ENCODE results near the gene KDM4C.
"Not testable (repeated sequence)": the region's sequence is repeated elsewhere in the genome, so short reads cannot be mapped to it uniquely, and the experiment has no call there.

Gene KDM4C

DNA sequence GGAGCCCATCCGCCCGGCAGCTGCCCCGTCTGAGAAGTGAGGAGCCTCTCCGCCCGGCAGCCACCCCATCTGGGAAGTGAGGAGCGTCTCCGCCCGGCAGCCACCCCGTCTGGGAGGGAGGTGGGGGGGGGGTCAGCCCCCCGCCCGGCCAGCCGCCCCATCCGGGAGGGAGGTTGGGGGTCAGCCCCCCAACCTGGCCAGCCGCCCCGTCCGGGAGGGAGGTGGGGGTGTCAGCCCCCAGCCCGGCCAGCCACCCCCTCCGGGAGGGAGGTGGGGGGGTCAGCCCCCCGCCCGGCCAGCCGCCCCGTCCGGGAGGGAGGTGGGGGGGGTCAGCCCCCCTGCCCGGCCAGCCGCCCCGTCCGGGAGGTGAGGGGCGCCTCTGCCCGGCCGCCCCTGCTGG is 49.9 kb downstream of the KDM4C start:
- not testable (repeated sequence) for DNase-seq (ENCODE audit: low read depth)

DNA sequence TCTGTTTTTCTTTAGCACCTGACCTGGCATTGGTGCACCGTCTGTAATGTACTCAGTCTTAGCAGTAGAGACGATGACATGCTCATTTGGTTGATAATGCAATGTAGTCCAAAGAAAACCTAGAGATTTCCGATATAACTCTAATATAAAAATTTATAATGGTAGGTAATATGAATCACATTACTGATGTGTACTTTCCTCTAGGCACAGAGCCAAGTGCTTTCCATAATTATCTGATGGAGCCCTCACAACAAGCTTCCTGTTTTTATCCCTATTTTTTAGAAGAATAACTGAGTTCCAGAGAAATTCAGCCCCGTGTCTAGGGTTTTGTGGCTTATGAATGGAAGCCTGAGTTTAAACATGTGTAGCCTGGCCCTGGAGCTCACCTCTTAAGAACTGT is 53.7 kb downstream of the KDM4C start:
- no peak for DNase-seq (ENCODE audit: low read depth)

DNA sequence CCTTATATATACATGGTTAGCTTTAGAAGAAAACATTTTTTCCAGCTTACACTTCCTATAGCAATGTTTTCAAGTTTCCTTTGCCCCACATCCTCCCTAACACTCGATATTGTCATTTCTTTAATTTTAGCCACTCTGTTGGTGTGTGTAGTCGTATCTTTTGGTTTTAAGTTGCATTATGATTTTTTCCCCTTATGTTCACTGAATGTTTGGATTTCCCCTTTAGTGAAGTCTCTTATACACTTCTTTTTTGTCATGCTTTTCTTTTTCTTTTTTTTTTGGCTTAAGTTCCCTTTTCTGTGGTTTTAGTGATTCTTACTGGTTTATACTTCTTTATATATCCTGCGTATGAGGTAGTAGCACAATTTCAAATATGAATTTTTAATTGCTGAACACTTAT is 58.8 kb downstream of the KDM4C start:
- no peak for DNase-seq (ENCODE audit: low read depth)

DNA sequence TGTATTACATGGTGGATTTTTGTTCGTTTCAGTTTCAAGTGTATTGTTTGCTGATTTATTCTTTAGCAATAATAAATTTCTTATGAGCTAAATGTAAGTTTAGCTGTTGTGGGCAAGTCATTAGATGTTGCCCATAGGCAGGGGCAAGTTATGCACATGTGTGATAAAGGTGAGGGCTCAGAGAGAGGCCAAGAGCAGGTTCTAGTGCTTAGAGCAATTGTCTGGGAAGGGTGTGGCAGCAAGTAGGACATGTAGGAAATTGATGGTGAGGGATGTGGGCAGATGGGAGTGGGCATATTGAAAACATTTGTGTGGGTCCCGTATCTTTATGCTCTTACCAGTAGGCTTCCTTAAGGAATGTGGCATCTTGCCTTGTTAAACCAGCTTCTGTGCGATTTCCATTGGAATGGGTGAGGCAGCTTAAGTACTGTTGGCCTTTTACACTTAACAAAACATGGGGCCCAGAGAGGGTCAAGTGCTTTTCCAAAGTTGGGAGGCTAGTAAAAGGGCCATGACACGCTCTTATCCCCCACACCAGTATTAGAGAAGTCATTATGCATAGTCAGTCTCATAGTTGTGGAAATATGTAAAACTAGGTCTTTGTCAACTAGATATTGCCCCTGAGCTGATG is 60.6 kb downstream of the KDM4C start:
- no peak for DNase-seq (ENCODE audit: low read depth)

DNA sequence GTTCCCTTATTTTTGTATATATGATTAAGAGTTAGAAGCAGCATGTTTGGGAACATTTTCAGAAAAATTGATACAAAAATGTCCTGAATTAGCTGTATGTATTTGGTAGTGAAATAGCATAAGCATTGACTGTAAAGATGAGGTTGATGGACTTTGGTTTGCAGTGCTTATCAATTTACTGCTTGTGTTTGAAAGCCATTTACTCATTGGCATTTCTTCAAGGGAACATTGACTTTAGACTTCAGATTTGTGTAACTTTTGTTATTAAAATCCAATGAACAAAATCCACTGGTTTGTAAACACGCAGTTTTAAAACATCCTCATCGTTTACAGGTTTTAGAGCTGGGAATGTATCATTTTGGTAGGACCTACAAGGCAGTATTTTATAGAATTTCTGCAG is 61.3 kb downstream of the KDM4C start:
- no peak for DNase-seq (ENCODE audit: low read depth)

DNA sequence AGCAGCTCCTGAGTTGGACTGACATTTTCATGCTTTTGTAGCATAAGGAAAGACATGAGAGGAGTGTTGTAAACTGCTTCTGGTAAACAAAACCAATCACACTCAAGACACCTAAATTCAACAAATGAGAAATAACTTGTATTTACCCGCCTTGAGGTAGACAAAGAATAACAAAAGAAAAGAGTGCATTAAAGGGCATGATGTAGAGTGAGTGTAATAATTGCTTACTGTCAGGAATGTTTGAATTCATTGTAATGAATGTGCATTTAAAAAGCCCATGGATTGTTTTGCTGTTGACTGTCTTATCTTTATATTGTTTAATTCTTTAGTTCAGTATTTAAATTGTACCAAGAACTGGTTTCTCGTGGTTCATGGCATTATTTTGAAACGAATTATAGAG is 61.8 kb downstream of the KDM4C start:
- DNase-seq (ENCODE audit: low read depth) = no peak

DNA sequence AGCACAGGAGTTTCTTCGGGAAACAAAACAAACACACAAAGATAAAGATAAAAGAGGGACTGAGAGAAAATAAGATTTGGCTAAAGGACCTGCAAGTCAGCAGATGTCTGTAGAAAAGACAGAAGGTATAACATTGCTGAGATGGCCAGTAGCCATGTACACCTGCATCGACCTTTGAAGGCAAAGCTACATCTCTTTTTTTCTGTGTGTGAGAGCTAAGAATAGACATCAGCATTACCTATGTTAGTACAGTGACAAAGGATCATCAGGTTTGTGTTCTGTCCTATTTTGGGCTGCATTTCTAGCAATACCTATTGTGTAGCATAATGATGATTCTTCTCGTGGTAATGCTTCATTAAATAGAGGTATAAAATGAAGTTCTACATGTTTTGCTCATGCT is 64.9 kb downstream of the KDM4C start:
- DNase-seq (ENCODE audit: low read depth) = no peak

DNA sequence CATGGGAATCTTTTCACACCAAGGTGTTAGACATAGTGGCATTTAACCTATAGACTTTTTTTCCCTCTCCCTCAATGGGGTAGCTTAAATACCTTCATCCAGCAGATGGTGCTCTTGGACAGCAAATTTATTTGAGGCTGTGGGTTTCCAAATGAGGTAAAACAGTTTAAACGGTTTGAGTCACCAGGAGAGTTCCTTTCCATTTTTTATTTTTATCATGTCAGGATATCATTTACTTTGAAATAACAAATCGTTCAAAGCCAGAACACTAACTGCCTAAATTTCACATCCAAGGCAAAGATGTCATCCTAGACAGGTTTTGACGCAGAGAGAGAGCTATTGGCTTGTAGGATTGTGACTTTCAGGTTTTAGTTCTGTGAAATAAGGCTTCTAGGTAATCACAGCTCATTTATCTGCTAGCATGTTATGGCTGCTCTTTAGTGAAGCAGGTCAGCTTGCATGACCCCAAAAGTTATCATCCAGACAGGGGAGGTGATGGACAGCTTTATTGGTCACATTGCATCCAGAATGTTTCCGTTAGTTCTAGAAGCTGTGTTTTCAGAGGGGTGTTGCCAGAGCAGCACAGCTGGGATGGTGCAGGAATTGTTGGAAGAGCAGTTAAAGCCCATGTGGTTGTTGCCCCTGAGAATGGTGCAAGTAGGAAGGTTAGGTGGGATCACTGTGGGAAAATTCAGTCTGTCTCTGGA is 69.8 kb downstream of the KDM4C start:
- DNase-seq (ENCODE audit: low read depth) = no peak

DNA sequence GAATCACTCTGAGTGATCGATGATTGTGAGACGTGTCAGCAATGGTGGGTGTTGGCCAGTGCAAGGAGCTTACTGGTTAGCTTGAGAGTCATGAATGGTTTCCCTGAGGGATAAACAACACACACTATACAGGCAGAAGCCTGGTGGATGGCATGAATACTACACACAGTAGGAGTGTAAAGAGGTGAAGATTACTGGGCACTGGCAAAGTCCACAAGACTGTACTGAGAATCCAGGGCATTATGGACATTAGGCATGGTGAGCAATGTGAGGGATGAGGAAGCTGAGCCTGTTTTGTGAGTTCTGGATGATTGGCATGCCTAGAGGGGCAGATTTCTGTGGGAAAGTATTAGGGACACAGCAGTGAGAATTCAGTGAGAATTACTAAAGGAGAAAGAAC is 71.3 kb downstream of the KDM4C start:
- DNase-seq (ENCODE audit: low read depth) = no peak

DNA sequence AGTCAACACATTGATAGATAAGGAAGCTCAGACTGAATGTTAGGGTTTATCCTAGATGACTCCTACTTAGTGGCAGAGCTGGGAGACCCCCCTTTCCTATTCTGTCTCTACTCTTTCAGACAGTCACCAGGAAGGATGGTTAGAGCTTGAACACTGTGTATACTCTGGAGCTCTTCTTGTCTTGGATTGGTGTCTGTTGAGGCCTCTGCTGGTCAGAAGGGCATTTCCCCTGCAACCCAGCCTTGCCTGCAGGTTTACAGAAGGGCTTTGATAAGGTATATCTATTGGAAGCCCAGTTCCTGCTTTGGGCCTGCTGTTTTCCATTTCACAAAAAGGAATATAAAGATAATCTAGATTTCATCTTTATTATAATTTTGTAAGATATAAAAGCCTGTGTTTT is 71.8 kb downstream of the KDM4C start:
- DNase-seq (ENCODE audit: low read depth) = no peak

DNA sequence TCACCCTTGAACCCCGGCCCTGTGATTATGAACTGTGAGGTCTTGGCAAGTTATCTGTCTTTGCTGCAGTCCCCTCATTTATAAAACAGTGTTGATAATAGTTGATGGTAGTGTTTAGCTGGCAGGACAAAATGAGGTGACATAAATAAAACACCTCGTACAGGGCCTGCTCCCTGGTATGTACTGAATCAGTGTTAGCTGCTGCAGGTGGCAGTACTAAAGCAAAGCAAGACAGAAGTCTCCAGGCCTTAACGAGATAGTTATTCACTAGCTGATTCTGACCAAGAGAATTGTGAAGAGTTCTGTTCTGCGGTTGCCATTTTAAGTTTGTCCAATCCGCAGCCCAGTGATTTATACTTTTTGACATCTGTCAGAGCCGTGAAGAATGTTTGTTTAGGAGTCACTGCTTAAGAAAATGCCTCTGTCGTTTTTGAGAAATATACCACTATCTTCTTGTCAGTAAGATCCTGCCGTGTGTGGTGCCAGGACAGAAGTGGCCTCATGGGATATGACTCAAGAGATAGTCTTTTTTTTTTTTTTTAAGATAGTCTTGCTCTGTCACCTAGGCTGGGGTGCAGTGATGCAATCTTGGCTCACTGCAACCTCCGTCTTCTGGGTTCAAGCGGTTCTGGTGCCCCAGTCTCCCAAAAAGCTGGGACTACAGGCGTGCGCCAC is 75.9 kb downstream of the KDM4C start:
- no peak for DNase-seq (ENCODE audit: low read depth)

DNA sequence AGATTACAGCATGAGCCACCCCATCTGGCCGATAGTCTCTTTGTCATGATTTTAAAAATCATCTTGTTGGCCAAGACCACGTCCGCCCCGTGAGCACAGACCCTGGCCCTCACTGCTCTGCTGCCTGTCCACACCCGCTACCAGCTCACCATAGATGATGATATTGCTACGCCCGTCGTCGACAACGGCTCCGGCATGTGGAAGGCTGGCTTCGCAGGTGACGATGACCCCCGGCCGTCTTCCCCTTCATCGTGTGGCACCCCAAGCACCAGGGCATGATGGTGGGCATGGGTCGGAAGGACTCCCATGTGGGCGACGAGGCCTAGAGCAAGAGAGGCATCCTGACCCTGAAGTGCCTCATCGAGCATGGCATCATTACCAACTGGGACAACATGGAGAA is 76.5 kb downstream of the KDM4C start:
- no peak for DNase-seq (ENCODE audit: low read depth)

DNA sequence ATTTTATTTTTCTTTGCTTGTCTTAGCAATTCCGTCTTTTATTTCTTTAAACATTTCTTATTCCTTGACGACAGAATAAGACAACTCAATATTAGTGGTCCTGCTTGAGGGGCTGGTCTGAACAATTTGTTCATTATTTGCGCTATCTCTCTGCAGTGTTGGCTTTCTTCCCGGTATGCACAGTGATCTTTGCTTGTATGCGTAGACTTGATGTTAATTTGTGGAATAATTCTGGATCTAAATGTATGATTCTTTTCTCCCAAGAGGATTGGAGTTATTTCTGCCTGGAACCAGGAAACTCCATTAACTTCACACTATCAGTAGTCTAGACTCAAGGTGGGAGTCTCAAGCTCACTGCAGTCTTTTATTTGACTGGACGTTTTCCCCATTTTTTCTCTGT is 80.4 kb downstream of the KDM4C start:
- no peak for DNase-seq (ENCODE audit: low read depth)

DNA sequence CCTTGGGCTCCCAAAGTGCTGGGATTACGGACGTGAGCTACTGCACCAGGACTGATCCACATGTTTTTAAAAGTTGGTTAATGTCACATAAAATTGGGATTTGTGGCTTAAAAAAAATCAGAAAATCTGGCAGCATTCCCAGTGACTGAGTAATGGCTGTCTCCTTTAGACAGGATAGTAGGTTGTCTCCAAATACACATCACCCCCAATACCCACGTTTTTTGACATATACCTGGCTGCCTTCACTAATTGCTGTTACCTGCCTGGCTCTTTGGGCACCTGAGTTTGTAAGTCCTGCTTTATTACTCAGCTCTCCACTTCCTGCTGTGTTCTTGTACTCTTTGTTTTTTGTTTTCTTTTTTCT is 84.8 kb downstream of the KDM4C start:
- no peak for DNase-seq (ENCODE audit: low read depth)

DNA sequence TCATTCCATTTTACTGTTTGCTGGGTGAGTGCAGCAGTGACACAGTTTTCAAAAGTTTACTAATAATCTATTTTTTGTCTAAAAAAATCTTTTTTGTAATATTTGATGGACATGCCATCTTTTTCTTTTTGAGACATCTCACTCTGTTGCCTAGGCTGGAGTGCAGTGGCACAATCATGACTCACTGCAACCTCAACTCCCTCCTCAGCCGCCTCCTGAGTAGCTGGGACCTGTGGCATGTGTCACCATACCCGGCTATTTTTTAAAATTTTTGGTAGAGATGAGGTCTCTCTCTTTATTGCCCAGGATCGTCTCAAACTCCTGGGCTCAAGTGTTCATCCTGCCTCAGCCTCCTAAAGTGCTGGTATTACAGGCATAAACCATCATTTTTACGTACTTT is 86.0 kb downstream of the KDM4C start:
- DNase-seq (ENCODE audit: low read depth) = no peak

DNA sequence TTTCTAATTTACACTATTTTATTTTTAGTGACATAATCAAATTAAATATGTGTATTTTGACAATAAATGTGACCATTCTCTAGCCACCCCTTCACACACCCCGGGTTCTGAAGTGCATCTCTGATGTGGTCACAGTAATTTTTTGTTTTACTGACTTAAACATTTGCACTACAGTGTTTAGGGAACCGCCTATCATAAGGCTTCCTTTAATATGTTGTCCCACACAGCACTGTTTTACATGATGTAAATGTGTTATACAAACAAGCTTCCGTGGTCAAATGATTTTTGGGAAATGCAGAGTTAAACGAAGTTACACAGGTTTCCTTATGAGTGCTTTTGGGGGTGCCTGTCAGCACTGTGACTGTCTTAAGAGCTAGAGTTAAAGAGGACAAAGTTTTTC is 86.5 kb downstream of the KDM4C start:
- DNase-seq (ENCODE audit: low read depth) = no peak

DNA sequence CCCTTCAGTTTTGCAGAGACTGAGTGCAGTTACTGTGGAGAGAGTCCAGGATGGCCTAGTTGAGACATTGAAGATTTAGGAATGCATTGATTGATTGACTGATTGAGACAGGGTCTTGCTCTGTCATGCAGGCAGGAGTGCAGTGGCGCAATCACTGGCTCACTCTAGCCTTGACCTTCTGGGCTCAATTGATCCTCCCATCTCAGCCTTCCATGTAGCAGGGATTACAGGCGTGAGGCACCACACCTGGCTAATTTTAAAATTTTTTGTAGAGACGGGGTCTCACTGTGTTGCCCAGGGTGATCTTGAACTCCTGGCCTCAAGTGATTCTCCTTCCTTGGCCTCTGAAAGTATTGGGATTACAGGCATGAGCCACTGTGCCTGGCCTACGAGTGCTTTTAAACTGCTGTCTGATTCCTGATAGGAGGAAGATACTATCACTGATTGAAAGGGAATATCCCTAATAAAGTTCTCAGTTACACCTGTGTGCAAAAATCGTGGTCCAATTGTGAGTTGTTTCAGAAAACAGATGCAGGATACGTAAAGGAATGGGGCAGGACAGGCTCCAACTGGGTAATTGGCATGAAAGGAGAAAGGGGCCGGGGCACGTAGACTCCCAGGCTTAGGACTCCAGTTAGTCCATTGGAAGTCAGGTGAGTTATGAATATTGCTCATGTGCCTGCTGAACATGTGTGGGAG is 87.5 kb downstream of the KDM4C start:
- no peak for DNase-seq (ENCODE audit: low read depth)

DNA sequence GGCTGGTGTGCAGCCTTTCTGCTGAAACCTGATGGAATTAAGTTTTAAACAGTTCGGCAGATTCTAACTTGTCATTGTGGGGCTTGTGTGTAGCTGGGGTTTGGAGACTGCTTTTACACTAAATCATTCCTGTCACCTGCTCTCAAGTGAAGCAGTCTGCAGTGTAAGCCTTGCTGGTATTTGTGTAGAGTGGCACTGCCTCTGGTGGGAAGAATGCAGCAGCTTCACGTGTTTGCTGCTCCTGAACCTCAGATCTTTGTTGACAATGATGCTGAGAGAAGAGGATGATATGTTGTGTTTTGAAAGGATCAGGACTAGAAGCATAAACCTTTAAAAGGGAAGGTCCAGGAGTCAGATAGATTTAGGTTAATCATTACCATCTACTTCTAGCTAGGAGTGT is 88.1 kb downstream of the KDM4C start:
- no peak for DNase-seq (ENCODE audit: low read depth)

DNA sequence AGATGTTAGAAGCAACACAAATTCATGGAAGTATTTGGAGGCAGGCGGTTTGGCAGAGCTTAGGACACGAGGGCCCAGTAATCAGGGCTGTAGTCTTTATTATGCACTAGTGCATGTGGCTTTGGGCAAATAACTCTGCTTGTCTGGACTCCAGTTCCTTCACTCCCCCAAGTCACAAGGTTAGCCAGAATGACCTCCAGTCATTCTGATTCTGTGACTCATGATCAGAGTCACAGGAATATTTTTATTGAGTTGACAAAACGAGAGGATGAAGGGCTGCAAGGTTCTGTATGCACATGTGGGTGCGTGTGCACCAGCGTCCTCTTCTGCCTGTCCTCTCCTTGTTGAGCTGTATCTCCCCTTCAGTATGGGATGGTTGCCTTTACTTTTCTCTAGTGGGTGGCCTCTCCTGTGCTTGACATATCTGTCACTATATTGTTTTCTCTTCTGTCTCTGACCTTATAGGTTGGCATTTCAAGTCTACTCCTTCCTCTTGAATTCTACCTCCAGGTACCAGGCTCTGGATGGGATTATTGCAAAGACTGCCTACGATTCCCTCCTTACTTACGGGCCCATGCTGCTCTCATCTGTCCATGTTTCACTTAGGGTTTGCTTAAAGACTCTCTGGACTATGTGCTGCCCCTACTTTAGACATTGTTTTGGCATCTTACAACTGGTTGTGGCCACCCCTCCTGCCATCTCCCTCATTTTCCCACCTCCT is 94.6 kb downstream of the KDM4C start:
- DNase-seq (ENCODE audit: low read depth) = no peak

DNA sequence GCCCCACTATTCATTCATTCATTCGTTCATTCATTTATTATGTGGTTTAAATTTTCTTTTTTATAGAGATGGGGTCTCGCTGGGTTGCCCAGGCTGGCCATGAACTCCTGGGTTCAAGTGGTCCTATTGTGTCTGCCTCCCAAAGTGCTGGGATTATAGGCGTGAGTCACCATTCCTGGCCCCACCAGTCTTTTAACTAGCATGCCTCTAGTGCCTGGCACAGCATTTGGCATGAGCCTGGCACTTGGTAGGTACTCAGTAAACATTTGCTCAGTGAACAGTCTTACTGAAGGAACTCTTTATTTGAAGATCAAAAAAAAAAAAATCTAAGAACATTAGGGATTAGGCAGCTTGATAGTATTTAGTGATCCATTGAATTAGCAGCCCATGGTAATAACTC is 98.1 kb downstream of the KDM4C start:
- no peak for DNase-seq (ENCODE audit: low read depth)

DNA sequence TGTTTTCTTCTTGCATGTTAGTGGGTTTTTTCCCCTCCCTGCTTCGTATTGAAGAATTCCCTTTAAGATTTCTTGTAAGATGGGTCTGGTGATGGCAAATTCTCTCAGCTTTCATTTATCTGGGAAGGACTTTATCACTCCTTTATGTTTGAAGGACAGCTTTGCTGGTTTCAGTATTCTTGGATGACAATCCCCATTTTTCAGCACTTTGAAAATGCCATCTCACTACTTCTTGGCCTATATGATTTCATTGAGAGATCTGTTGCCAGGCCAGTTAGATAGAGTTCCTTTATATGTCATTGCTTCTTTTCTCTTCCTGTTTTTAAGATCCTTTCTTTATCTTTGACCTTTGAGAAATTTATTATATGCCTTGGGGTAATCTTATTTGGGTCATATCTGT is 106.3 kb downstream of the KDM4C start:
- DNase-seq (ENCODE audit: low read depth) = no peak

All from stimulated activated CD4-positive, alpha-beta T cell treated with anti-CD3 and anti-CD28 coated beads, Interleukin-2, amount 100 ng/mL, for 4 hours (primary cell).